ENCODE results near the gene PANK2. TPM values are rescaled to one million over a fixed set of nuclear protein-coding genes. Genes with fewer than 3 reads are reported as not detected.
"Not testable (repeated sequence)": the region's sequence is repeated elsewhere in the genome, so short reads cannot be mapped to it uniquely, and the experiment has no call there.

The PANK2 gene
- total RNA-seq, 1 experiment from 2014 or later = 50.8 TPM

DNA sequence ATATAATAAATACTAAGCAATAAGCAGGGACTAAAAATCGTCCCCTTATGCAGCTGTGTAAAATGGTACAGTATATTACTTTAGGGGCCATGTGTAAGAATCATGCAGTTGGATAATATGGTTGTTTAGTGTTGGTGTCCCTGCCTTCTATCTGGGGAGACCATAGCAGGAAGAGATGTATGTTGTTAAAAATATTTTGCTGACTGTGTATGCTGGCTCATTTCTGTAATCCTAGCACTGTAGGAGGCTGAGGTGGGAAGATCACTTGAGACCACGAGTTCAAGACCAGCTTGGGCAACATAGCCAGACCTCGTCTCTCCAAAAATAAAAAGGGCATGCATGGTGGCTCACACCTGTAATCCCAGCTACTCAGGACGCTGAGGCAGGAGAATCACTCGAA is 5.6 kb downstream of the PANK2 start:
- DNase-seq (no peak), ATAC-seq (no peak)
- Histone ChIP-seq H3K9me3 (ENCODE audit: low read length) (no peaks in the 10 kb centered on the region), H4K20me1 (ENCODE audit: low read length) (peaks cover 91% of the 10 kb centered on the region), H3K9me2 (replicated peaks; ENCODE audit: low read length) (no peaks in the 10 kb centered on the region), H3K9ac (ENCODE audit: low read length) (no peak overlapping the region), H2AFZ (ENCODE audit: low read length) (no peak overlapping the region), H3K4me1 (ENCODE audit: insufficient read depth, low read length) (peaks cover 46% of the 10 kb centered on the region), H3K4me3 (ENCODE audit: low read length) (no peak overlapping the region), H3K36me3 (ENCODE audit: low read depth, low read length) (peaks cover 23% of the 10 kb centered on the region), H3F3A (ENCODE audit: low read length, unreplicated experiment) (no peaks in the 10 kb centered on the region), H3K4me2 (ENCODE audit: low read length) (no peak overlapping the region), H3K27ac (ENCODE audit: low read length) (no peak overlapping the region), H3K79me2 (ENCODE audit: low read length) (peaks cover 100% of the 10 kb centered on the region), H3K27me3 (ENCODE audit: low read length) (no peaks in the 10 kb centered on the region)
- no TSS peak for BruUV-seq (replicated peaks)
- TF ChIP-seq EZH2phosphoT487 (IDR thresholded peaks at IDR 0.05; ENCODE audit: borderline replicate concordance, low read length) = no peak
- TF ChIP-seq CTCF (conservative IDR thresholded peaks at IDR 0.05; ENCODE audit: low read depth, low read length) = no peak
- TF ChIP-seq EZH2 (IDR thresholded peaks at IDR 0.05; ENCODE audit: low read length, unreplicated experiment) = no peak
- intact Hi-C loops (cut with micrococcal nuclease) = loop anchor here (5.0 kb wide), 1 partner anchor 193 kb away; no protein-coding TSS in a partner anchor
- CTCF ChIA-PET = no interaction called here
- POLR2A ChIA-PET (ENCODE audit: unreplicated experiment) = no interaction called here

- TF ChIP-seq CTCF (conservative IDR thresholded peaks at IDR 0.05; ENCODE audit: low read depth, low read length) (no peak), EZH2 (IDR thresholded peaks at IDR 0.05; ENCODE audit: low read length, unreplicated experiment) (no peak), EZH2phosphoT487 (IDR thresholded peaks at IDR 0.05; ENCODE audit: borderline replicate concordance, low read length) (no peak)
- Histone ChIP-seq H3K9me3 (ENCODE audit: low read length) (no peaks in the 10 kb centered on the region), H3K9me2 (replicated peaks; ENCODE audit: low read length) (no peaks in the 10 kb centered on the region), H4K20me1 (ENCODE audit: low read length) (peaks cover 87% of the 10 kb centered on the region), H3F3A (ENCODE audit: low read length, unreplicated experiment) (no peaks in the 10 kb centered on the region), H3K27me3 (ENCODE audit: low read length) (no peaks in the 10 kb centered on the region), H3K27ac (ENCODE audit: low read length) (no peak overlapping the region), H3K9ac (ENCODE audit: low read length) (no peak overlapping the region), H3K4me1 (ENCODE audit: insufficient read depth, low read length) (peaks cover 45% of the 10 kb centered on the region), H2AFZ (ENCODE audit: low read length) (no peak overlapping the region), H3K4me2 (ENCODE audit: low read length) (no peak overlapping the region), H3K79me2 (ENCODE audit: low read length) (peaks cover 100% of the 10 kb centered on the region), H3K4me3 (ENCODE audit: low read length) (no peak overlapping the region), H3K36me3 (ENCODE audit: low read depth, low read length) (peaks cover 23% of the 10 kb centered on the region)
- CTCF ChIA-PET = no interaction called here
- intact Hi-C loops (cut with micrococcal nuclease) = no loop called here
- ATAC-seq (no peak), DNase-seq (no peak)
- BruUV-seq (replicated peaks) = no TSS peak
- POLR2A ChIA-PET (ENCODE audit: unreplicated experiment) = no interaction called here
Measured at GRCh38 chr20:3896302-3896701, 7.1 kb downstream of the PANK2 start.

- CTCF ChIA-PET = no interaction called here
- no peak for TF ChIP-seq EZH2phosphoT487 (IDR thresholded peaks at IDR 0.05; ENCODE audit: borderline replicate concordance, low read length)
- no peak for TF ChIP-seq EZH2 (IDR thresholded peaks at IDR 0.05; ENCODE audit: low read length, unreplicated experiment)
Measured at GRCh38 chr20:3896853-3897583, 7.8 kb downstream of the PANK2 start.

DNA sequence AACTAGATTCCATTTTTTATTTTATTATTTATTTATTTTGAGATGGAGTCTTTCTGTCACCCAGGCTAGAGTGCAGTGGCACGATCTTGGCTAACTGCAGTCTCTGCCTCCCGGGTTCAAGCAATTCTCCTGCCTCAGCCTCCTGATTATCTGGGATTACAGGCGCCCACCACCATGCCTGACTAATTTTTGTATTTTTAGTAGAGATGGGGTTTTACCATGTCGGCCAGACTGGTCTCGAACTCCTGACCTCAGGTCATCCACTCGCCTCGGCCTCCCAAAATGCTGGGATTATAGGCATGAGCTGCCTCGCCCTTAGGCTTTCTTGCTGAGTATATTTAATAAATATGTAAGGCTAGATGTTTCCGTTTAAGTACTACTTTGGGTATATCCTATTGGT is 9.0 kb downstream of the PANK2 start:
- H3K9me2 ChIP-seq (replicated peaks; ENCODE audit: low read length); CTCF ChIA-PET; H3K9ac ChIP-seq (ENCODE audit: low read length); DNase-seq; H2AFZ ChIP-seq (ENCODE audit: low read length); H3K27me3 ChIP-seq (ENCODE audit: low read length); POLR2A ChIA-PET (ENCODE audit: unreplicated experiment); H3K4me2 ChIP-seq (ENCODE audit: low read length); BruUV-seq (replicated peaks); H3F3A ChIP-seq (ENCODE audit: low read length, unreplicated experiment); H3K9me3 ChIP-seq (ENCODE audit: low read length); H3K4me3 ChIP-seq (ENCODE audit: low read length); H3K27ac ChIP-seq (ENCODE audit: low read length); ATAC-seq: not testable (repeated sequence)
- Histone ChIP-seq H4K20me1 (ENCODE audit: low read length) (peaks cover 83% of the 10 kb centered on the region), H3K4me1 (ENCODE audit: insufficient read depth, low read length) (peaks cover 26% of the 10 kb centered on the region), H3K79me2 (ENCODE audit: low read length) (peaks cover 100% of the 10 kb centered on the region), H3K36me3 (ENCODE audit: low read depth, low read length) (peaks cover 23% of the 10 kb centered on the region)
- intact Hi-C loops (cut with micrococcal nuclease) = loop anchor here (1.0 kb wide), 1 partner anchor 8 kb away; no protein-coding TSS in a partner anchor

More at GRCh38 chr20:3896853-3897583, 7.8 kb downstream of the PANK2 start:
- H3K27me3 ChIP-seq (ENCODE audit: low read length) = no peaks in the 10 kb centered on the region
- no peak overlapping the region for H3K4me3 ChIP-seq (ENCODE audit: low read length)
- peaks cover 37% of the 10 kb centered on the region for H3K4me1 ChIP-seq (ENCODE audit: insufficient read depth, low read length)
- BruUV-seq (replicated peaks) = no TSS peak
- peaks cover 23% of the 10 kb centered on the region for H3K36me3 ChIP-seq (ENCODE audit: low read depth, low read length)
- POLR2A ChIA-PET (ENCODE audit: unreplicated experiment) = no interaction called here
- no peak overlapping the region for H2AFZ ChIP-seq (ENCODE audit: low read length)
- no peaks in the 10 kb centered on the region for H3K9me2 ChIP-seq (replicated peaks; ENCODE audit: low read length)
- no peak overlapping the region for H3K4me2 ChIP-seq (ENCODE audit: low read length)
- peaks cover 100% of the 10 kb centered on the region for H3K79me2 ChIP-seq (ENCODE audit: low read length)
- H4K20me1 ChIP-seq (ENCODE audit: low read length) = peaks cover 87% of the 10 kb centered on the region
- DNase-seq (no peak), ATAC-seq (no peak)
- no peak overlapping the region for H3K9ac ChIP-seq (ENCODE audit: low read length)
- intact Hi-C loops (cut with micrococcal nuclease) = no loop called here
- no peak overlapping the region for H3K27ac ChIP-seq (ENCODE audit: low read length)
- H3K9me3 ChIP-seq (ENCODE audit: low read length) = no peaks in the 10 kb centered on the region
- H3F3A ChIP-seq (ENCODE audit: low read length, unreplicated experiment) = no peaks in the 10 kb centered on the region

Data from PC-3 (cell line).